HT1080 (cell line): ENCODE measurements around the gene RBM23. TPM values are rescaled to one million over a fixed set of nuclear protein-coding genes. Genes with fewer than 3 reads are reported as not detected.
A peak's percentile ranks its signal among the peaks of the same experiment; 100 is the strongest.
"Not testable (repeated sequence)": the region's sequence is repeated elsewhere in the genome, so short reads cannot be mapped to it uniquely, and the experiment has no call there.

Source experiments
- DNase-seq: peaks from one replicate; pipeline ENCODE4 v3.0.0-alpha.2; 2015; ENCODE audit warnings: low read depth
- total RNA-seq: library from RNA; depleted of rRNA; stranded (reverse); fragments of >200 nt; shearing (Covaris generic); gene quantifications from 2 replicates; pipeline ENCODE4 v1.2.3, GENCODE V29; 2014

RBM23 gene
- total RNA-seq, 1 experiment from 2014 or later = 38.1 TPM

DNA sequence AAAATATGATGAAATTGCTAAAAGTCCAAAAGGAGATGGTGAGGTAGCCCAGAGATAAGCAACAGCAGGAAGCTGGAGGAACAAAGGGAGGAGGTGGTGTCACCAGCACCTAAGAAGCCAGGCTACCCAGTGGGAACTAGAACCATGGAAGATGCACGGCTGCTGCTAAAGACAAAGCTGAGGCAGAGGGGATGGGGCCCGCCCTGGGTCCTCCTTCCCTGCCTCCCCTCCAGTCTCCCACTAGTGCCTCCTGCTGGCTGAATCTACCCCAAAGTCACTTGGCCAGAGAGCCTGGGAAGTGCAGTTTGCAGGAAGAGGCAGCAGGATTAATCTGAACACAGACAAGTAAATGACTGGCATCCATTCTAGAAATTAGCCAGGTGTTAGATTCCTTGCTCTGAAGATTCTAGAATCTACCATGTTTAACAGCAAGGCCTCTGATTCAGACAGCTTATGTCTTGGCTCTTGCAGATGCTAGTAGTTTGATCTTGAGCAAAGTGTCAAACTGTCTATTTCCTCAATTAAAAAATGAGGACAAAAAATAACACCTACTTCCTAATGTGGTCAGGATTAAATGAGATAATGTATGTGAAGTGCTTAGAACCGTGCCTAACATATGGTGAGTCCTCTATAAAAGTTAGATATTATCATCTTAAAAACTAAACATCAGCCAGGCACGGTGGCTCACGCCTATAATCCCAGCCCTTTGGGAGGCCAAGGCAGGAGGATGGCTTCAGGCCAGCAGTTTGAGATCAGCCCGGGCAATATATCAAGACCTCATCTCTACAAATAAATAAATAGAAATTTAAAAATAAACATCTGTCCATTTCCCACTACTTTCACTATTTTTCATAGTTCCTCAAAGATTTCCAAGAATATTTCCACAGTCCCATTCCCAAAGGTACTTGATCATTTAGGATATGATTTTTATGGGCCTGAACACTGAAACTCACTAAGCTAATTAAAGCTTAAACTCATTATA is 53.2 kb downstream of the RBM23 start:
- DNase-seq = no peak

GRCh38 chr14:22864979-22865378 is 54.0 kb downstream of the RBM23 start:
- DNase-seq = no peak

DNA sequence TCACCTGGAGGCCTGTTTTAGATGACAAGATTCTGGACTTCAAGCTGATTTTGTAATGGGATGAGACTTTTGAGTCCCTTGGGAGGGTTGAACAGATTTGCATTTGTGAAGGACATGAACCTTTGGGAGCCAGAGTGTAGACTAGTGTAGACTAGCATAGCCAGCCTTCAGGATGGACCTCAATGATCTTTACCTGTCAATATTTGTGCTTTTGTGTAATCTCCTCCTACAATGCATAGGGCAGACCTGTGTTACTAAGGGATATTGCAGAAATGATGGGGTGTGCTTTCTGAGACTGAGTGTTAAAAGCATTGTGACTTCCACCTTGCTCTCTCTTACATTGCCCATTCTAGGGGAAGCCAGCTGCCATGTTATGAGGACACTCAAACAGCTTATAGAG is 57.3 kb downstream of the RBM23 start:
- DNase-seq = no peak

DNA sequence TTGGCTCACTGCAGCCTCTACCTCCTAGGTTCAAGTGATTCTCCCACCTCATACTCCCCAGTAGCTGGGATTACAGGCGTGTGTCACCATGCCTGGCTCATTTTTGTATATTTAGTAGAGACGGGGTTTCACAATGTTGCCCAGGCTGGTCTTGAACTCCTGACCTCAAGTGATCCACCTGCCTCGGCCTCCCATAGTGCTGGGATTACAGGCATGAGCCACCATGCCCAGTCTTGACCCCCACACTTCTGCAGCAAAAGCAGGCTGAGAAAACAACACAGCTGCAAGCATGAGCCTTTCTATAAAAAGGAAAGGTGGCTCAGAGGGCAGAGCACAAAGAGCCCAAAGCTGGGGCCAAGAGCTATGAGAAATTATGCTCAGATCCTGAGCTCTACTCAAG is 58.6 kb downstream of the RBM23 start:
- not testable (repeated sequence) for DNase-seq

DNA sequence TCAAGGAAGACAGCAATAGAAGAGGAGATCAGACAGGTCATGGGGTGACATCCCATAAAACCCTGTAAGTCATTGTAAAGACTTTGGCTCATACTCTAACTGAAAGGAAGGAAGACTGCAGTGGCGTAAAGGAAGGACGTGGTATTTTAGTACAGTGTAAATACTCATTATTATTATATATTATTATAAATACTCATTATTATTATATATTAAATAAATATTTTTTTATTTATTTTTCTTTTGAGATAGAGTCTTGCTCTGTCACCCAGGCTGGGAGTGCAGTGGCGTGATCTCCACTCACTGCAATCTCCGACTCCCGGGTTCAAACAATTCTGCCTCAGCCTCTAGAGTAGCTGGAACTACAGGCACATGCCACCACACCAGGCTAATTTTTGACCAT is 62.5 kb downstream of the RBM23 start:
- no peak for DNase-seq

DNA sequence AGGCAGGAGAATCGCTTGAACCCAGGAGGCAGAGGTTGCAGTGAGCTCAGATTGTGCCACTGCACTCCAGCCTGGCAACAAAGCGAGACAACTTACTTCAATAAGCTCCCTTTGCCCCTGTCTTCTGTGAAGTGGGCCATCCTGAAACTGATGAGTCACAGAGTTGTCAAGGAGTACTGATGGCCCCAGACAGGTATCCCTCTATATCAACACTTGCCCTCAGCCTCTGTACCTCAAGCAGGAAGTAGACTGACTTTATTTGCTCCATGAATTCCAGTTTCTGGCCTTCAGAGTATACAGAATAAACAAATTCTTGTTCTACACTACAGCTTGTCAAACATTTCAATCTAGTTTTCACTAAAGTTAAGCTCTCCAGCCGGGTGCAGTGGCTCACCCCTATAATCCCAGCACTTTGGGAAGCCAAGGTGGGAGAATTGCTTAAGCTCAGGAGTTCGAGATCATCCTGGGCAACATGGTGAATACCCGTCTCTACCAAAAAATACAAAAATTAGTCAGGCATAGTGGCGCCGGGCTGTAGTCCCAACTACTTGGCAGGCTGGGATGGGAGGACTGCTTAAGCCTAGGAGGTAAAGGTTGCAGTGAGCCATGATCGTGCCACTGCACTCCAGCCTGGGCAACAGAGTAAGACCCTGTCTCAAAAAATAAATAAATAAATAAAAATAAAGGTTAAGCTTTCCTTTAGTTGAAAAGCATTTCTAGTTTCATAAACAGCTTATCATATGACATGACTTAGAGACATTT is 63.8 kb downstream of the RBM23 start:
- no peak for DNase-seq

DNA sequence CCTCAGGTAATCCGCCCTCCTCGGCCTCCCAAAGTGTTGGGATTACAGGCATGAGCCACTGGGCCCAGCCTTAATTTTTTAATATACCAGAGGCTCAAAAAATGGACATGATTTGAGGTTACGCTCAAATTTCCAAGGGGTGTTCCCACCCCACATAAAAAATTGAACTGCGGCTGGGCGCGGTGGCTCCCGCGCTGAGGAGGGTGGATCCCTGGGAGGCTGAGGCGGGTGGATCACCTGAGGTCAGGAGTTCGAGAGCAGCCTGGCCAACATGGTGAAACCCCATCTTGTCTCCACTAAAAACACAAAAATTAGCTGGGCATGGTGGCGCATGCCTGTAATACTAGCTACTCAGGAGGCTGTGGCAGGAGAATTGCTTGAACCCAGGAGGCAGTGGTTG is 64.7 kb downstream of the RBM23 start:
- DNase-seq = not testable (repeated sequence)

DNA sequence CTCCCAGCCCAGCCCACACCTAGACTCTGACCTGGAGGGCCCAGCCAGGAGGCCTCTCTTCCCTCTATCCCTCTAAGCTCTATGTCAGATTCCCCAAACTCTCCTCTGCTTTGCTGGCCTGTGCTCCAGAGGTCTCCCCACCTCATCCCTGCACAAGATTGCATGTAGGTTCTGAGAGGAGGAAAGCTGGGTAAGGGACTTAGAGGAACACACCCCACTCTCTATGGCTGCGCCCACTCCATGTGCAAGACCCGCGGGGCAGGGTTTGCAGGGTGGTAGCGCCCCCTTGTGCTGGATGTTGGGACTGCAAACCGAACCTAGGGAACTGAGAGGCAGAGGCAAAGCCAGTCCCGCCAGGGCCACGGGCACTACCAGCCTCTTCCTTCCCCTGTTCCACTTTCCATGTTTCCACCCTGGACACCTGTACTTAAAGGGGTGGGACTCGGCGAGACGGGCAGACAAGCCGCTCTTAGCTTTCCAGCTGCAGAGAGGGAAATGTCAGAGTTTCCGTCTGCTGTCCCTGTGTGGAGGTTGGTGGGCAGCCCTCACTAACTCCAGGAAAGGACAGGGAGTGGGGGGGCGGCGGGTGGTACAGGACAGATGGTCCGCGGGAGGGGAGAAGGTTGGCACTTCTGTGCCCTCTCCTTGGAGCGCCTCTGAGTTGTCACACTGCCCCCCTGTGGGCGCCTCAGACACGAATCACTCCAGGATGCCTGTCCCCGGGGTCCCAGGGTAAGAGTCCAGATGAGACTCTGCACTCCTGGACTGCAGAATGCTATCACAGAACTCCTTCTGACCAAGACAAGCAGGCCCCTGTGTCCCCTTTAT is 65.8 kb downstream of the RBM23 start:
- peak; percentile 92 for DNase-seq

- no peak for DNase-seq
Observed at GRCh38 chr14:22852599-22852939, 66.4 kb downstream of the RBM23 start.

DNA sequence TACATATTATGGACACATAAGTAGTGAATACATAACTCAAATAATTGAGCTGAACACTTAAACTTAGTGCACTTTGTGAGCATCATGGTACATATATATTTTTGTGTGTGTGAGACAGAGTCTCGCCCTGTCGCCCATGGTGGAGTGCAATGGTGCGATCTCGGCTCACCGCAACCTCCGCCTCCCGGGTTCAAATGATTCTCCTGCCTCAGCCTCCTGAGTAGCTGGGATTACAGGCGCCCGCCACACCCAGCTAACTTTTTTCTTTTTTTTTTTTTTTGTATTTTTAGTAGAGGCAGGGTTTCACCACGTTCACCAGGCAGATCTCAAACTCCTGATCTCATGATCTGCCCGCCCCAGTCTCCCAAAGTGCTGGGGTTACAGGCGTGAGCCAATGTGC is 66.8 kb downstream of the RBM23 start:
- DNase-seq = not testable (repeated sequence)

DNA sequence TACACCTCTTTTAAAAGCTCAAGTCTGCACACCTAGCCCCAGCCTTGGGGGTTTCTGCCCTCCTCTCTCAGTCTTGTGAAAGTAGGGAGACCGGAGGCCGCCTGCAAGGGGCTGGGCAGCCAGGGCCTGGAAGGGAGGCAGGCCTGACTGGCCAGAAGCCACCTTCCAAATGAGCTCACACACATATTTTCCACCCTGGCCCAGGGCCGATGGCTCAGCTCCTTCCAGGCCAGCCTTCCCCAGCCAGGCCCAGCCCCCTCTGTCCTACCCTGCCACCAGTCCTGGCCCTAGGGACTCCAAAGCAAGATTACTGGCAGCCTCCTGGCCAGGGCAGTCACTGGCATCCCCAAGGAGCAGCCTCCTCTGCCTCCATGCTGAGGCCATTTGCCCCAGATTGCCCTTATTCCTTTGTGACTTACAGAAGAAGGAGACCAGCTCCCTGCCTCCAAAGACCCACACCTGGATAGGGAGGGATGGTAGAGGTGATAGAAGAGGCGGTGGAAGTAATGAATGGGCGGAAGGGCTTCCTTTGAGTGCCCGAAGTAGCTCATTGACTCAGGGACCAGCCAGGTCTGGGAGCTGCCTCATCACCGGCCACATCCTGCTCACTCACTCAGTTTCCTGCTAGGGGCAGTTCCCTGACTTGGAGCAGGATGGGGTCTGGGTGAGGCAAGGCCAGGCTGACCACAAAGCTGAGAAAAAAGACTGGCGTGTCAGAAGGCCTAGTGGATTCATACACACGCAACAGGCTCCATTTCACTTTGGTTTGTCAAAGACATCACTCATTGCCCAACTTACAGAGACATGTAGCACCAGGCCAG is 67.8 kb downstream of the RBM23 start:
- peak; percentile 100 for DNase-seq

DNA sequence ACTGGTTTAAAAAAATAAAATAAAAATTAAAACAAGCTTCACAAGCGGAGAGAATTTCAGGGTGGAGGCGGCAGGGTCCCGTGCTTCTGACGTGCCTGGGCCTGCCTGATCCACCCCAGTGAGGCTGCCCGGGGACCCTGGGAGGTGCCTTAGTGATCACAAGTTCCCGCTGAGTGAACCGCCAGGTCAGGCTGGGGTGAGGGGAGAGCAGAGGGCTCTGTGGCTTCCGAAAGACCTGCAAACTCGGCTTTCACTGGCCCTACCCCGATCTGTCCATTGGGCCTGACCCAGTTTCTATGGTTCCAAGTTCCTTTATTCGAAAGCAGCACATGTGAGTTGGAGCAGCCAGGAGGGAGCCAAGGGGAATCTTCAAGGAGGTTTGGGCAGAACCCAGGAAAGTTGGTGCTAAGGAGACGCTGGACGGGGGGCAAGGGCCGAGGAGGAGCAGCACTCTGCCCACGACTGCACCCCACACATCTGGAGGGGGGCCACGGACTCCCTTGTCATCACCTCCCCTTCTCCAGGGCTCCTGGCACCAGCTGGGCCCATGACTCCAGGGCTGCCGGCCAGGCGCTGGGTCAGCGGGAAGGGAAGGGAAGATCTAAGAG is 69.6 kb downstream of the RBM23 start:
- no peak for DNase-seq

GRCh38 chr14:22848351-22849164 is 70.4 kb downstream of the RBM23 start:
- DNase-seq = peak; percentile 93

DNA sequence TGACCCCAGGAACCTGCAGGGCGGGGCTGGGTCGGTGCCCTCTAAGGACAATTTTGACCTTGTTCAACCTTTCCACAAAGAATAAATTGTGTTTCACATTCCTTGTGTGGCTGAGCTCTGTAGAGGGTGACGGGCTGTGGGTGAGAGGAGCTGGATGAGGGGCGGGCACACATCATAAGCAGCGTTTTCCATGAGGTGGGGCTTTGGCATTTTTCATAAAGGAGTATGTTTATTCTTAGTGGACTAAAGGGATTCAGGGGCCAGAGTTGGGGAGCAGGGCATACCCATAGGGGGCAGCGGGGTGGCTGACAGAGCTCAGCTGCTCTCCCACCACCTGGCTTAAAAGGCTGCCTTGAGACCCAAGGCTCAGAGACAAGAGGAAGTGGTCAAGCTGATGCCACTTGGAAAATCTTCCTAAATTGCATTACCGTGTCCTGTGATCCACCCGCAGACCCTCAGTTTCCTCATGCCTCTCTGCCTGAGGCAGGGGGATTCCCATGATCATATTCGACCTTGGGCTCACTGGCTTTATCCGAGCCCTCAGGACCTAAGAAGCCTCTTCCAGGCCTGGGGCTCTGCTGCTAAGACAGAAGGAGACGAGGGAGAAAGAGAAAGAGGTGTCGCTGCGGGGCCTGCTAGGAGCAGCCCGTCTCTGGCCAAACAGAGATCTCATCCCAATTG is 71.1 kb downstream of the RBM23 start:
- DNase-seq = peak; percentile 69

DNA sequence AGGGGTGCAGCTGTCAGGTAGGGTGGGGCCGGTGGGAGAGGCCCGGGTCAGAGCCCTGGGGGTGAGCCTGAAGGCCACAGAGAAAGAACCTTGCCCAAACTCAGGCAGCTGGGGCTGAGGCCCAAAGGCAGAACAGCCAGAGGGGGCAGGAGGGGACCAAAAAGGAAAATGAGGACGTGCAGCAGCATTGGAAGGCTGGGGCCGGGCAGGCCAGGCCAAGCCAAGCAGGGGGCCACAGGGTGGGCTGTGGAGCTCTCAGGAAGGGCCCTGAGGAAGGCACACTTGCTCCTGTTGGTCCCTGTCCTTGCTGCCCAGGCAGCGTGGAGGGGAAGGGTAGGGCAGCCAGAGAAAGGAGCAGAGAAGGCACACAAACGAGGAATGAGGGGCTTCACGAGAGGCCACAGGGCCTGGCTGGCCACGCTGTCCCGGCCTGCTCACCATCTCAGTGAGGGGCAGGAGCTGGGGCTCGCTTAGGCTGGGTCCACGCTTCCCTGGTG is 72.1 kb downstream of the RBM23 start:
- no peak for DNase-seq

DNA sequence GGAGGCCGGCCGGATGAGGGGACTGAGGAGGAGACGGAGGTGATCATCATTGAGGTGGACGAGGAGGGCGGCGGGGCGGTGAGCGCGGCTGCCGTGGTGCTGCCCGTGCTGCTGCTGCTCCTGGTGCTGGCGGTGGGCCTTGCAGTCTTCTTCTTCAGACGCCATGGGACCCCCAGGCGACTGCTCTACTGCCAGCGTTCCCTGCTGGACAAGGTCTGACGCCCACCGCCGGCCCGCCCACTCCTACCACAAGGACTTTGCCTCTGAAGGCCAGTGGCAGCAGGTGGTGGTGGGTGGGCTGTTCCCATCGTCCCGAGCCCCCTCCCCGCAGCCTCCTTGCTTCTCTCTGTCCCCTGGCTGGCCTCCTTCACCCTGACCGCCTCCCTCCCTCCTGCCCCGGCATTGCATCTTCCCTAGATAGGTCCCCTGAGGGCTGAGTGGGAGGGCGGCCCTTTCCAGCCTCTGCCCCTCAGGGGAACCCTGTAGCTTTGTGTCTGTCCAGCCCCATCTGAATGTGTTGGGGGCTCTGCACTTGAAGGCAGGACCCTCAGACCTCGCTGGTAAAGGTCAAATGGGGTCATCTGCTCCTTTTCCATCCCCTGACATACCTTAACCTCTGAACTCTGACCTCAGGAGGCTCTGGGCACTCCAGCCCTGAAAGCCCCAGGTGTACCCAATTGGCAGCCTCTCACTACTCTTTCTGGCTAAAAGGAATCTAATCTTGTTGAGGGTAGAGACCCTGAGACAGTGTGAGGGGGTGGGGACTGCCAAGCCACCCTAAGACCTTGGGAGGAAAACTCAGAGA is 72.9 kb downstream of the RBM23 start:
- no peak for DNase-seq

DNA sequence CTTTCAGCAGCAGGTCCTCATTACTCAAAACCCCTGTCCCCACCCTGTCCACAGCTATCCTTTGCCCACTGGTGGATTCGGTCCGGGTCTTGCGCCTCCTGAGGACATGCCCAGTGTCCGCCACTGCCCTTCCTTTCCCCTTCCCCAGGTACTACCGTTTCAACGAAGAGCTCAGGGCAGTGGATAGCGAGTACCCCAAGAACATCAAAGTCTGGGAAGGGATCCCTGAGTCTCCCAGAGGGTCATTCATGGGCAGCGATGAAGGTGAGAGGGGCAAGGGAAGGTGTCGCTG is 73.9 kb downstream of the RBM23 start:
- DNase-seq = no peak
